Esophagus muscularis mucosa (tissue), 4 donors: Measurements from ENCODE around the gene GAP43.

Experiments used
- CTCF ChIP-seq, 3 experiments: fragments of 200-600 bp in 2 of 3; fragments of 450-650 bp in 1 of 3; sonication (generic) in 2 of 3; IDR thresholded peaks; one replicate each; pipeline ENCODE4 v1.5.1; 2017 to 2019; ENCODE audit warnings: antibody characterized with exemption in 3 of 3, mild to moderate bottlenecking in 2 of 3, moderate library complexity in 1 of 3
- EP300 ChIP-seq: sonication (generic); formaldehyde crosslinking; IDR thresholded peaks from one replicate; pipeline ENCODE4 v1.6.1; 2017; ENCODE audit warnings: antibody characterized with exemption
- POLR2A ChIP-seq: fragments of 450-650 bp; IDR thresholded peaks from one replicate; pipeline ENCODE4 v1.6.1; 2017; ENCODE audit warnings: antibody characterized with exemption, moderate library complexity, mild to moderate bottlenecking, low read depth
- POLR2AphosphoS5 ChIP-seq, 2 donors: sonication (generic); formaldehyde crosslinking; IDR thresholded peaks; one replicate each; pipeline ENCODE4 v1.6.1; 2017; ENCODE audit warnings: antibody characterized with exemption in 2 of 2

- TF ChIP-seq CTCF (IDR thresholded peaks at IDR 0.05) (no peak), EP300 (no peak), POLR2A (no peak), POLR2AphosphoS5 (IDR thresholded peaks at IDR 0.05) (no peak)
Observed at GRCh38 chr3:115598216-115598615, 25.1 kb upstream of the GAP43 start.
